Measurements from ENCODE around the gene RHOG. TPM values are rescaled to one million over a fixed set of nuclear protein-coding genes. Genes with fewer than 3 reads are reported as not detected.

RHOG gene
- total and polyA plus RNA-seq, 9 of the 15 experiments (the other 6 are each of a cell fraction or from before 2014, with no cell fraction given): 22.6 to 162 (median 80.3) TPM

DNA sequence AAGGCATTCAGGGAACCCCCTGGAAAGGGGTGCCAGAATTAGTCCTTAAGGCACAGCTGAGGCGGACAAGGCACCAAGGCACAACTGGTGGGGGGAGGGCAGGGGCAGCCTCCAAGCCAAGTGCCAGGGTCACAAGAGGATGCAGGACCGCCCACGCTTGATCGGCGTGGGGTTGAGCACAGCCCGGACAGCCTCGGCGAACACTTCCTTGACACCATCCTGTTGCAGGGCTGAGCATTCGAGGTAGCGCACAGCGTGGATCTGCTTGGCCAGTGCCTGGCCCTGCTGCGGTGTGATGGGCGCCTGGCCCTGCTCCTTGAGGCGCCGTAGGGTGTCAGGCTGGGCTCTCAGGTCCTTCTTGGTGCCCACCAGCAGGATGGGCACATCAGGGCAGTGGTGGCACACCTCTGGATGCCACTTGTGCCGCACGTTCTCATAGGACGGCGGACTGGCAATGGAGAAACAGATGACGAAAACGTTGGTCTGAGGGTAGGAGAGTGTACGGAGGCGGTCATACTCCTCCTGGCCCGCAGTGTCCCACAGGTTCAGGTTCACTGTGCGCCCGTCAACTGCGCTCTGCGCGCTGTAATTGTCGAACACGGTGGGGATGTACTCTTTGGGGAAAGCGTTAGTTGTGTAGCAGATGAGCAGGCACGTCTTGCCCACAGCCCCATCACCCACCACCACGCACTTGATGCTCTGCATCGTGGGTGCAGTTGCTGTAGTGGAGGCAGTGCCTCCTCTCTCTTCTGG is 13.1 kb downstream of the RHOG start (continued):
- TF ChIP-seq XRCC3 (IDR thresholded peaks at IDR 0.05): no peak
- TF ChIP-seq, protein P1, sequence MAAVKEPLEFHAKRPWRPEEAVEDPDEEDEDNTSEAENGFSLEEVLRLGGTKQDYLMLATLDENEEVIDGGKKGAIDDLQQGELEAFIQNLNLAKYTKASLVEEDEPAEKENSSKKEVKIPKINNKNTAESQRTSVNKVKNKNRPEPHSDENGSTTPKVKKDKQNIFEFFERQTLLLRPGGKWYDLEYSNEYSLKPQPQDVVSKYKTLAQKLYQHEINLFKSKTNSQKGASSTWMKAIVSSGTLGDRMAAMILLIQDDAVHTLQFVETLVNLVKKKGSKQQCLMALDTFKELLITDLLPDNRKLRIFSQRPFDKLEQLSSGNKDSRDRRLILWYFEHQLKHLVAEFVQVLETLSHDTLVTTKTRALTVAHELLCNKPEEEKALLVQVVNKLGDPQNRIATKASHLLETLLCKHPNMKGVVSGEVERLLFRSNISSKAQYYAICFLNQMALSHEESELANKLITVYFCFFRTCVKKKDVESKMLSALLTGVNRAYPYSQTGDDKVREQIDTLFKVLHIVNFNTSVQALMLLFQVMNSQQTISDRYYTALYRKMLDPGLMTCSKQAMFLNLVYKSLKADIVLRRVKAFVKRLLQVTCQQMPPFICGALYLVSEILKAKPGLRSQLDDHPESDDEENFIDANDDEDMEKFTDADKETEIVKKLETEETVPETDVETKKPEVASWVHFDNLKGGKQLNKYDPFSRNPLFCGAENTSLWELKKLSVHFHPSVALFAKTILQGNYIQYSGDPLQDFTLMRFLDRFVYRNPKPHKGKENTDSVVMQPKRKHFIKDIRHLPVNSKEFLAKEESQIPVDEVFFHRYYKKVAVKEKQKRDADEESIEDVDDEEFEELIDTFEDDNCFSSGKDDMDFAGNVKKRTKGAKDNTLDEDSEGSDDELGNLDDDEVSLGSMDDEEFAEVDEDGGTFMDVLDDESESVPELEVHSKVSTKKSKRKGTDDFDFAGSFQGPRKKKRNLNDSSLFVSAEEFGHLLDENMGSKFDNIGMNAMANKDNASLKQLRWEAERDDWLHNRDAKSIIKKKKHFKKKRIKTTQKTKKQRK (IDR thresholded peaks at IDR 0.05; ENCODE audit: borderline replicate concordance, low read depth, low read length): no peak
- TF ChIP-seq POLR2A (conservative IDR thresholded peaks at IDR 0.05): 0 out of 2 replicates have a peak, but pooled peaks have one; percentile 1
- TF ChIP-seq, protein P2, sequence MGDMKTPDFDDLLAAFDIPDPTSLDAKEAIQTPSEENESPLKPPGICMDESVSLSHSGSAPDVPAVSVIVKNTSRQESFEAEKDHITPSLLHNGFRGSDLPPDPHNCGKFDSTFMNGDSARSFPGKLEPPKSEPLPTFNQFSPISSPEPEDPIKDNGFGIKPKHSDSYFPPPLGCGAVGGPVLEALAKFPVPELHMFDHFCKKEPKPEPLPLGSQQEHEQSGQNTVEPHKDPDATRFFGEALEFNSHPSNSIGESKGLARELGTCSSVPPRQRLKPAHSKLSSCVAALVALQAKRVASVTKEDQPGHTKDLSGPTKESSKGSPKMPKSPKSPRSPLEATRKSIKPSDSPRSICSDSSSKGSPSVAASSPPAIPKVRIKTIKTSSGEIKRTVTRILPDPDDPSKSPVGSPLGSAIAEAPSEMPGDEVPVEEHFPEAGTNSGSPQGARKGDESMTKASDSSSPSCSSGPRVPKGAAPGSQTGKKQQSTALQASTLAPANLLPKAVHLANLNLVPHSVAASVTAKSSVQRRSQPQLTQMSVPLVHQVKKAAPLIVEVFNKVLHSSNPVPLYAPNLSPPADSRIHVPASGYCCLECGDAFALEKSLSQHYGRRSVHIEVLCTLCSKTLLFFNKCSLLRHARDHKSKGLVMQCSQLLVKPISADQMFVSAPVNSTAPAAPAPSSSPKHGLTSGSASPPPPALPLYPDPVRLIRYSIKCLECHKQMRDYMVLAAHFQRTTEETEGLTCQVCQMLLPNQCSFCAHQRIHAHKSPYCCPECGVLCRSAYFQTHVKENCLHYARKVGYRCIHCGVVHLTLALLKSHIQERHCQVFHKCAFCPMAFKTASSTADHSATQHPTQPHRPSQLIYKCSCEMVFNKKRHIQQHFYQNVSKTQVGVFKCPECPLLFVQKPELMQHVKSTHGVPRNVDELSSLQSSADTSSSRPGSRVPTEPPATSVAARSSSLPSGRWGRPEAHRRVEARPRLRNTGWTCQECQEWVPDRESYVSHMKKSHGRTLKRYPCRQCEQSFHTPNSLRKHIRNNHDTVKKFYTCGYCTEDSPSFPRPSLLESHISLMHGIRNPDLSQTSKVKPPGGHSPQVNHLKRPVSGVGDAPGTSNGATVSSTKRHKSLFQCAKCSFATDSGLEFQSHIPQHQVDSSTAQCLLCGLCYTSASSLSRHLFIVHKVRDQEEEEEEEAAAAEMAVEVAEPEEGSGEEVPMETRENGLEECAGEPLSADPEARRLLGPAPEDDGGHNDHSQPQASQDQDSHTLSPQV (IDR thresholded peaks at IDR 0.05): peak; percentile 43; the same call in 1 of the 2 replicates

All from K562 (cell line).